ENCODE results near the gene C2CD4D.
"Not testable (repeated sequence)": the region's sequence is repeated elsewhere in the genome, so short reads cannot be mapped to it uniquely, and the experiment has no call there.

The C2CD4D gene

DNA sequence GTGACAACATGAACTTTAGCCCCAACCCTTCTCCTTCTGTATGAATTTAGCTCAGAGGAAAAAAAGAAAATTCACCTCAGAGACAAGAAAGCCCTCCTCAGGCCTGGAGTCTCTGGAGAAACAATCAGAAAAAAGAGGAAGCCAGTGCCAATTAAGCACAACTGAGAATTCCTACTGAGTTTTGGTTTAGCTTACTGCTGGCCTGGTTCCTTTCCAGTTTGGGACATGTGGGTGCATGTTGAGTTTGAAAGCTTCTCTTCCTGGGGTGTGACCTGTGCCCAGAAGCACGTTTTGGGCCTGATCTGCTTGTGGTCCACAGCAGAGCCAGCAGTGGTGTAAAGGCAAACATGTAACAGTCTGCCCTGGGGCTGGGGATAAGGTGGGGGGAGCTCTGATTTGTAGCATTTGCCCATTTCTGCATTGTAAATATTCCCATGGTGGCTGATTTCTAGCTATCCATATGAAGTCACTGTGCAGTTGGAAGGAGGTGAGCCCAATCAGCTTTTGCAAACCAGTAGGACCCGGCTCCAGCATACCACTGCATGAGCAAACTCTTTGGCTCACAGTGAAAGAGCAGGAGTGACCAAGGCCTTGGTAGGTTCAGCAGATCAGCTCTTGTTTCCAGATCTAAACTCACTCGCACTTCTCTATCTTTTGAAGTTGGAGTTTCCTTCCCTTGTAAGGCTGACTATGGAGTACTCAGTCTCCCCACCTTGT lies 18.6 kb upstream of the C2CD4D start:
- DNase-seq = peak; percentile 33

DNA sequence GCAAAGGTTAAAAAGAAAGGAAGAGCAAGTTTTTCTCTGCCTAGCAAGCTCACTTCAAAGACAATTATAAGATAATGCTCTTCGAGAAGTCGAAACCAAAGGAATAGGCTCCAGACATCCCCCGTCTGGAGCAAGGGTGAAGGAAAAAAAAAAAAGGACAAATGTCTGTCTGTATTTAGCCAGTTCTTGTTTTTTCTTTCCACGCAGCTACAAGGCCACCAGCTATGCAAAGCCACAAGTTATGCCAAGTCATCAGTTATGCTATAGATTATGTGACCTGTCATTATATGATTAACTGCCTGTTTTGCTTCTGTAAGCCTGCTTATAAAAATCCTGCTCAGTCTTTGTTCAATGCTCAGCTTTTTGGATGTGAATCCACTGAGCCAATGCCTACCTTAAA lies 16.3 kb upstream of the C2CD4D start:
- DNase-seq = peak; percentile 78

- DNase-seq = not testable (repeated sequence)
These were observed 15.9 kb upstream of the C2CD4D start for GRCh38 chr1:151855516-151855915.

- DNase-seq = no peak
These were observed 15.0 kb upstream of the C2CD4D start for GRCh38 chr1:151854658-151855057.

- no peak for DNase-seq
These were observed 13.9 kb upstream of the C2CD4D start, which contains the start of gene THEM5 for GRCh38 chr1:151853411-151853943. TSS of gene THEM5 (minus strand) at chr1:151853712. CDS start at chr1:151853565, 147 bp downstream.

DNA sequence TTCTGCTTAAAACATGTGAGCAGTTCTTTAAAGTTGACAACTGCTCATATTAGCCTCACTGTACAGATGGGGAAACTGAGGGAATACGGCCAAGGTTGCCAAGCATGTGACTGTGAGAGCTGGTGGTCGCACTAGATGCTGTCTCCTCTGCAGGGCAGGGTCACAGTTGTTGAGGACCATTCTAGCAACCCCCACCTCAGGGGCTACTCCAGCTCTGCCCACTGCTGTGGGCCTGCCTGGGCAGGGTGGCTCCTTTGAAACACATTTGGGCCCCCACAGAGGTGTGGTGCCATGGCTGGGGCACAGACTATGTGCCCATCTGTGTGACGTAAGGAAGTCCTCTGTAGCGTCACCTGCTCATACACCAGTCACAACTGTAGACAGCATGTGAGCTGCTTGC lies 13.1 kb upstream of the C2CD4D start:
- no peak for DNase-seq

- DNase-seq = no peak
These were observed 12.3 kb upstream of the C2CD4D start for GRCh38 chr1:151851886-151852285.

- DNase-seq = no peak
These were observed 10.3 kb upstream of the C2CD4D start for GRCh38 chr1:151849871-151850270.

DNA sequence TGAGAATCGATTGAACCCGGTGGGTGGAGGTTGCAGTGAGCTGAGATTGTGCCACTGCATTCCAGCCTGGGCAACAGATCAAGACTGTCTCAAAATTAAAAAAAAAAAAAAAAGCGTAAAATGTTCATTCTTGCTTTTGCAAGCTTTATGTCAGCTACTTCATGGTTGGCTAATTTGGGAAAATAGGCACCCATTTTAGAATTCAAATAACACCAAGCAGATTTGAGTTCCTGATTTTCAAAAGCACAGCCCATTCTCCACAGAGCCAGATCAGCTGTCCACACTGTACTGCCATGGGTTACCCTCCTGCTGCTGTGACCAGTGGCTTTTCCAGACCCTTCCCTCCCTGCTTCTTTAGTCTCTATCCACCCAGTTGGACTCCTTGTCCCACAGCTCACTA lies 9.5 kb upstream of the C2CD4D start:
- no peak for DNase-seq

DNA sequence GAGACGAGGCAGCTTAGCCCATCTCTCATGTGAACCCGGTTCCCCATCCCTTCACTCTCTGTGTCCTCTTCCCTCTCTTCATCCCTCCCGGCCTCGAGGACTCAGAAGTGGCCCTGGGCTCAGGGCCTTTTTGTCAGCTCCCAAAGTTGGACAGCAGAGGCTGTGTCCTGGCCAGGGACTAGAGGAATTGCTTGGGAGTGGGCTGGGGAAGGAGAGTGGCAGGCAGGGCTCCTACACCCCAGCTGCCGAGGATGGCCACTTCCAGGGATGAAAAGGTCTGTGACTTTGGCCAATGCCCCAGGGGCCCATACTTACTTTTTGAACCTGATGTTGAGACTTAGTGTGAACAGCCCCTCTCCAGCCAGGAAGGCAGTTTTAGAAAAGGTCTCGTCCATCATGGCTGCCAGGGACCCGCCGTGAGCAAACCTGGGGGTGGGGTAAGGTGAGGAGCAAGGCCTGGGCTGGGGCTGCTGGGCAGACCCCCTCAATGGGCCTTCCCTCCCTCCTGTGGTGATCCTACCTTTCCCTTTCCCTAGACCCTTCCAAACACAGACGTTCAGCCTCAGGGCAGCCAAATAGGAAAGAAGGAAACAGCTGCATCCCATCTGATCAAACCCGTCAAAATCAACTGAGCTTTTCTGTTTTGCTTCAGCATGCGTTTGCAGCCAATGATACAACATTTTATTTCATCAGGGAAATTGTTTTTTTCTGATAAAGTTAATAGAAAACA lies 8.4 kb upstream of the C2CD4D start:
- DNase-seq = no peak

- no peak for DNase-seq
These were observed 7.1 kb upstream of the C2CD4D start for GRCh38 chr1:151846686-151847237.

- DNase-seq = peak; percentile 81
These were observed 6.5 kb upstream of the C2CD4D start for GRCh38 chr1:151846062-151846568.

- DNase-seq = peak; percentile 49
These were observed 3.8 kb upstream of the C2CD4D start for GRCh38 chr1:151843398-151843797.

DNA sequence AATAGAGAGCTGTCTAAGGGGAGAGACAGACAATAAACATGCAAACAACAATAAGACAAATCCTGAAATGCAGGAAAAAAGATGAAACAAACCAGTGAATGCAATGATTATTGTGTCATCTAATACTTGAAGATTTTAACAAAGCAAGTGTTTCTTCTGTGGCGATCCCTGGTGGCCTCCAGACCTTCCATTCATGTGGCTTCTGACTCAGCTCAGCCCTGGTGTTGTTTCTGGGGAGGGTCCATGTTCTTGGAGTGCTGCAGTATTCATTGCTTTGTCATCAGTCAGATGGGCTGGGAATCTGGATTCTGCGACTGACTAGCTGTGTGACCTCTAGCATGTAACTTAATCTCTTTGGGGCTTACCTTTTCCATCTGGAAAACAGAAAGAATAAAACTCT lies 1.5 kb upstream of the C2CD4D start:
- no peak for DNase-seq

DNA sequence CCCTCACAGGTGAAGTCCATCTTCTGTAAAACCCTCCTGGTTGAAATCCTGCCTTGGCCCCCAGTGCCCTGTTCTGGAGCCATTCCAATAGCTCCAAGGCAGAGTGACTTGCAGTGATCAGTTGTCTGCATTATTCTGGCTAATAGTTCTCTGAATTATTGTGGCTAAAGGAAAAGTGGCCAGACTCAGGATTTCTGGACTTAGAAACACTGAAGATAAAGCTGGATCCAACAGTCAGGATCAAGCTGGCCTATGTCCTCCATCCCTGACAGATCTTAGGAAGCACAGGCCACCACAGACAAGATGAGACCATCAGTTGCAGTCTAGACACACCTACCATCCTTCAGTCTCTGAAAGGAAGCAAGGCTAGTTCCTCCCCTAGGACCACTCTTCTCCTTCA lies 801 bp upstream of the C2CD4D start:
- no peak for DNase-seq

- no peak for DNase-seq
These were observed 573 bp downstream of the C2CD4D start for GRCh38 chr1:151839082-151839412.

- DNase-seq = no peak
These were observed 1.2 kb downstream of the C2CD4D start for GRCh38 chr1:151838222-151839081.

DNA sequence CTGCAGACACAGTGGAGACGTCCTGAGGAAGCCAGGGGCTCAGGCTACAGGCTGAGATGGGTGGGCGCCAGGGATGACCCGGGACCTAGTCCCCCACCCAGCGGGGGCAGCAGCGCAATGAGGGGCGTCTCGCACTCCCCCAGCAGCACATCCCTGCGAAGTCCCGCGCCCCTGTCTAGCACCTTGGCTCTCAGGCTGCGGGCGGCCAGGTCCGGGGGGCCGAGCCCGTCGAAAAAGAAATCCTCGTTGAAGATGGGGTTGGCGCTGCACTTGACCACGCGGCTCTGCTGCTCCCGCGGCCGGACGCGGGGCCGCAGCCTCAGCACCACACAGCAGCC lies 1.8 kb downstream of the C2CD4D start:
- no peak for DNase-seq

DNA sequence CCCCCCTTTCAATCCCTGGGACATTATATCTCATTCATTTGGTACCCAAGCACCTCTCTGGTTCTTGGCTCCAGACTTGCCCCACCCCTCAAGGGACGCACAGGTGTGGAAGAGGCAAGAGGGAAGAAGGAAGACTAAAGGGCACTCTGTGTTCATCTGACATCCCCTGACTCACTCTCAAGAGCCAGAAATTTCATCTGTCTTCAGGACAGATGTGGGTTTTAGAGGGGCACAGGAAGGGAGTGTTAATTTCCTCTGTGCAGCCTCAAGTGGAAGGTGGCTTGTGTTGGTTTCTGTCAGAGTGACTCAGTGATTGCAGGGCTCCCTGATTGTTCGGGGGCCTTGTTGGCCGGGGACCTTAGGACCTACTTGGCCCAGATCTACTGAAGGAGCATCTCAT lies 2.4 kb downstream of the C2CD4D start:
- no peak for DNase-seq

GRCh38 chr1:151835596-151835995 lies 4.0 kb downstream of the C2CD4D start:
- no peak for DNase-seq

GRCh38 chr1:151834239-151834638 lies 5.4 kb downstream of the C2CD4D start:
- DNase-seq = no peak

DNA sequence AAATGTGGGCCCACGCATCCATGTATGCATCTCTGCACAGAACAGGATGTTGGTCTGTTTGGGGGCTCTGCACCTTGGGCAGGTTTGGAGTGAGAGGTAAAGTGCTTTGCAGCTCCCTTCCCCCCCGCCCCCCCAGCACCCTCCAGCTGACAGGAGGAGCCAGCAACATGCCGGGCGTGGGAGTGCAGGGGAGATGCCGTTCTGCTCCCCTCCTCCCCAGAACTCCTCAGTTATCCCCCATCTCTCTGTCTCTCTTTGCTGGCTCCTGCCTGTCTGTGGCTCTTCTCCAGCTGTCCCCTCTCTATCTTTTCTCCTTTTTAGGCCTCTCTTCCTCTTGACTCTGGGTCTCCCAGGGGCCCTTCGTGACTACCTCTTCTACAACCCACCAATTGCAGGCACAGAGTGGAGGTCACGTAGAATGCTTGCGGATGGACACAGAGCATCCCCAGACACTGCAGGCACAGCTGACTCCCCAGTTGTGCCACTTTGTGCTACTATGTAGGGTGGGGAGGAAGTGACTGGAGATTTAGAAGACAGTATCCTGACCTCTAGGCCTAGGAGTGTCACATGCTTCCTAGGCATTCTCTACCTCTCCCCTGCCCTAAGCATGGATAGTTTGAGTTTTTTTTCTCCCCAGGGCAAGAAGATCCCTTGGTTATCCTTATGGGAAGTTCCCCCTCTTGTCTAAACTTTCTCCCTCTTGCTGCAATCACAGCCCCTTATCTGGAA lies 6.3 kb downstream of the C2CD4D start:
- DNase-seq = no peak
